GM20431 (cell line): ENCODE measurements around the gene PPIB.

Experiments
- in situ Hi-C: fragments of 300-500 bp; cut with MseI, MboI; formaldehyde crosslinking; loops from one replicate; pipeline ENCODE4 v1.15.0; 2020; ENCODE audit warnings: low sequenced_read_pairs; ENCODE audit not compliant: unreplicated experiment

PPIB gene

DNA sequence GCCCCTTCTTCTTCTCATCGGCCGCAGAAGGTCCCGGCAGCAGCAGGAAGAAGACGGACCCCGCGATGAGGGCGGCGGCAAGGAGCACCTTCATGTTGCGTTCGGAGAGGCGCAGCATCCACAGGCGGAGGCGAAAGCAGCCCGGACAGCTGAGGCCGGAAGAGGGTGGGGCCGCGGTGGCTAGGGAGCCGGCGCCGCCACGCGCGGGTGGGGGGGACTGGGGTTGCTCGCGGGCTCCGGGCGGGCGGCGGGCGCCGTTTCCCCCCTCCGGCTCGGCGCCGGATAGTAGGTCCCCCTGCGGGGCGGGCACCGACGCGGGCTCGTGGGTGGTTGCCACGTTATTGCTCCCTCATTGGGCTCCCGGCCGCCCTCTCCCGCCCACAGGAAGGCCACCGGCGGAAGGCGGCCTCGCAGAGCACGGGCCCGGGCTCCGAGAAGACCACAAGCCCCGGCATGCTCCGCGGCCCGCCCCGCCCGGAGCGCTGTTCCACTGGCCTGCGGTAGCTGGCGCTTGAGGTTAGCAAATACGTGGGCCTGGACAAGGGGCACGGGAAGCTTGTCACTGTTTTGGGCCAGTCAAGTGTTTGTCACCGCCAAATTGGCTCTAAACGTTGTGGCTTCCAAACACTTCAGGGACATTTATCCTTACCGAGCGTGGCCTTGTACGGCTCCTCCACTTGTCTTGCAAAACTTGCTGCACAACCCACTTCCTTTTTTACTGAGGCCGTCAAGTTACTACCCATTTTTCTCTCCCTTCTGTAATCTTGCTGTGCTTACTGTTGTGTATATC, at the start of gene PPIB:
Gene PPIB (minus strand): TSS at position 154 of the 790 bp plus-strand sequence. CDS start 36 bp downstream, at position 118.
- in situ Hi-C loops, result no loop called here

- in situ Hi-C loops, result loop anchor here (25.0 kb wide), 2 partner anchors 151 to 501 kb away; partner anchors contain the start of gene CSNK1G1
These were observed 48.9 kb upstream of the PPIB start for GRCh38 chr15:64211696-64212095.

DNA sequence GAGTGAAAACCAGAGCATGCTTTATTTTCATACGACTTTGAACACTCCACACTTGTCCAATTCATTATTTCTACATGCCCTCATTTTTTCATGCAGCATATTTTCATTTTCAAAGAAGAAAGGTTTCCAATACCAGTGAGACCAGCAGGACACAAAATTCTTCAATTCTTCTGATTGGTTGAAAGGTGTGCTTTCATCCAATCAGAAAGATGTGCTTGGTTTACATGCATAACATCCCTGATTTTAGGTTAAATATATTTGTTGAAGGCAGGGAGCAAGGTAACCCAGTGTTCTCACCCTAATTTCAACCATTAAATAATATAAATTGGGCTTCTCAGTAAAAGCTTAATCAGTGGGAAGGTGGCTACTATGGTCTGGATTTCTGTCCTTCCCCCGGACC, 47.5 kb upstream of the PPIB start:
- in situ Hi-C loops, result loop anchor here (25.0 kb wide), 2 partner anchors 152 to 502 kb away; partner anchors contain the start of gene CSNK1G1

GRCh38 chr15:64209680-64210334, 47.0 kb upstream of the PPIB start:
- in situ Hi-C loops, result loop anchor here (25.0 kb wide), 2 partner anchors 152 to 502 kb away; partner anchors contain the start of gene CSNK1G1

GRCh38 chr15:64205202-64205601, 42.4 kb upstream of the PPIB start:
- in situ Hi-C loops, result loop anchor here (25.0 kb wide), 2 partner anchors 157 to 507 kb away; partner anchors contain the start of gene CSNK1G1

DNA sequence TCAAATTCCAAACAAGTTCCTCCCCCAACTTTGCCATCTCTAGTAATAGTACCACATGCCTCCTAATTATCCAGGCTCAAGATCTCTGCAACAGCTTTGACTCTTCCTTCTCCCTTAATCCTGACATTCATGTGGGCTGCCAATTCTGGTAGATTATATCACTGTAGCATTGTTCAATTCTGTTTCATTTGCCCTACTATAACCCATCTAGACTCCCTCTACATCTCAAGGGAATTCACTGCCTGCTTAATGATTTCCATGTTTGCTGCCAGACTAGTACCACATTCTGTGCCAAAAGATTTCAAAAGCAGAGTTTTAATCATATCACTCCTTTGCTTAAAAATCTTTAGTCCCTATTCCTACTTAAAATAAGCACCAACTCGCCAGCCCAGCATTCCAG, 34.6 kb upstream of the PPIB start:
- in situ Hi-C loops, result no loop called here

GRCh38 chr15:64193971-64194370, 31.1 kb upstream of the PPIB start:
- in situ Hi-C loops, result no loop called here

- in situ Hi-C loops, result no loop called here
These were observed 29.4 kb upstream of the PPIB start for GRCh38 chr15:64191971-64192830.

- in situ Hi-C loops, result no loop called here
These were observed 24.8 kb upstream of the PPIB start for GRCh38 chr15:64187396-64188191.

DNA sequence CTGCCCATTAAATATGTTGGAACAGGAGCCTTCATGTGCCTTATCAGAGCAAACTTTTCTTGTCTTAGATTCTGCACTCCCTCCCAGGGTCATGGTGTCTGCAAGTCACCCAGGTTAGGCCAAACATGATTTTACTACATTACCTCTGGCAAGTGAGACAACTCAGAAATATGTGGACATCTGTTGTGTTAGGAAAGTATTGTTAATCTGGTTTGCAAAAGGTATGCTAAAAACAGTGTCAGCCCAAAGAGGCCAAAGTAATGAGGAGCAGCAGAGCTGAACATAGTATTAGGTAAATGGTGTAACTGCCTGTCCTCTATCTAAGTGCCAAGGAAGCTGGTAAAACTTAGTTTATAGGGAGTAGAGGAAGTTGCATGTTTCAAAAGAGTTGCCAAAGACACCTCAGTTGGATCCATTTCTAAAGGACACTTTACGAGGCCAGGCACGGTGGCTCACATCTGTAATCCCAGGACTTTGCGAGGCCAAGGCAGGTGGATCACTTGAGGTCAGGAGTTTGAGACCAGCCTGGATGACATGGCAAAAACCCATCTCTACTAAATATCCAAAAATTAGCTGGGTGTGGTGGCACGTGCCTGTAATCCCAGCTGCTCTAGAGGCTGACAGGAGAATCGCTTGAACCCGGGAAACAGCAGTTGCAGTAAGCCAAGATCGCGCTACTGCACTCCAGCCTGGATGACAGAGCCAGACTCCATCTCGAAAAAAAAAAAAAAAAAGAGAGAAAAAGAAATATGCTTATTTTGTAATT, 22.5 kb upstream of the PPIB start:
- in situ Hi-C loops, result no loop called here

- in situ Hi-C loops, result no loop called here
These were observed 20.1 kb upstream of the PPIB start for GRCh38 chr15:64182859-64183370.

- in situ Hi-C loops, result no loop called here
These were observed 17.5 kb upstream of the PPIB start for GRCh38 chr15:64180235-64180824.

DNA sequence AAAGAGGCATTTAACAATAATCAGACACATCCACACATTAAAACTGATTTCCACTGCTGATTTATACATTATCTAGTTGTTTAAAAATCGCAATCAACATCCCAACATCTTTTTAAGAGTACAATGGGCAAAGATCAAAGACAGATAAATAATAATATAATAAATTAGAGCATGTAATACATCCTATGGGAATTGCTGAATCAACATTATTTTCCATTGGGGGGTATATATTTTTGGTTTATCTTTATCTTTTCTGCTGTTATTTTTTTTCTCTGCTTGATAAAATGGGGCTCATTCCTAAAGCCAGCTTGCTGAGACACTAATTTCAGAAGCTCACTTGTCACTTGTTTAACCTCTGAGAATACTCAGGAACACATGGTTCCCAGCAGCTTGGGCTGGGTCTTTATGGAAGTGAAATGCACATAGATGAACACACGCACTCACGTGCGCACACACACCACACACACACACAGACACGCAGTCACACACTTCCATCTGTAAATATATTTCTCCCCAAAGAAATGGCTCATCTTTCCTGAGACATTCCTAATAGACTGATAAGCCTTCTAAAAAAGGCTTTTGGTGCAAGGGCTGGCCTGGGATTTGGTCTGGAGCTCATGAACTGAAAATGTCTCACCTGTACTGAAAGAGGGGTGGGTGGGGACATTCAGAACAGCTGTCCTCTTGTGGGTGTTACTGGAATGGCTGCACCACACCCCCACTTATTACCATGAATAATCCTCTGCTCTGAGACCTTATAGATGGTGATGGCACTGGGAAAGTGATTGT, 3.5 kb upstream of the PPIB start:
- in situ Hi-C loops, result no loop called here

GRCh38 chr15:64164436-64164835, 1.6 kb upstream of the PPIB start:
- in situ Hi-C loops, result no loop called here

DNA sequence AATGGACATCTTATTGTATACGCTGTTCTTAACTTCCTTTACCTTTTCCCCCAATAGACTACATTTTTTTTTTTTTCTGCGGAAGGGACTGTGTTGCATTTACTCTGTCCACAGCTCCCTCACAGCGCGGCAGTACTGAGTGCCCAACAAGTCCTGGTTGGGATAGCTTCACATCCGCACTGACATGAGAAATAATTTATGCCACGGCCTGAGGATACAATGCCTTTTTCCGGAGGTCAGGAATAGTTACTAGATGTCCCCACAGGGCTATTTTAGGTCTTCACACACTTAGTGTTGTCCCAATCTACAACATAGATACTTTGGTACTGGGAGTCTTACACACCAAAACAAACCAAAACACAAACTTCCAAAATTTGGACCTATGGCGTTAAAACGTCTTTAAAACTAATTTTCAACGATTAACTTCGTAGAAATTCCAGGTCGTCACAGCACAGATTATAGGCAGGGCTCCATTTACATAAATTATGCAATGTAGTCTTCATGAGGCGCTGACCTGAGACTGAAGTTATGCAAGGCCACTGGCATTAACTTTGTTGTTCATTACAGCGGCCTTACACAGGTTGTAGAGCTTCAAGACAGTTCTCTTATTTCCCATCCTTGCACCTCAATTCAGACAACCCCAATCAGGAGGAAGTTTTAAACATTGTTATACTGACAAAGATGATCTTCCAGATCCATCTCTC, 989 bp upstream of the PPIB start:
- in situ Hi-C loops, result no loop called here

- in situ Hi-C loops, result no loop called here
These were observed 349 bp downstream of the PPIB start for GRCh38 chr15:64162478-64162868.
